A549 treated with CORT108297 at 1 μM for 4 hours (cell line): ENCODE results near the gene BLVRA. TPM values are rescaled to one million over a fixed set of nuclear protein-coding genes. Genes with fewer than 3 reads are reported as not detected.

ENCODE experiments used
- total RNA-seq: library from RNA; stranded (reverse); fragments of 200-300 nt; extraction: Qiagen RNA extraction; gene quantifications from 5 replicates; pipeline ENCODE4 v1.2.3, GENCODE V29; 2022

The BLVRA gene
- total RNA-seq, result 67.3 to 79.6 TPM (median 71.9 TPM) in 5 replicates

GRCh38 chr7:43758029-43758821 is at the start of gene BLVRA:
BLVRA (plus strand) TSS chr7:43758680; CDS start chr7:43771159, 12,479 bp downstream.

GRCh38 chr7:43729214-43729923 is 29.1 kb upstream of the BLVRA start, which contains the start of gene COA1:
COA1 (minus strand) TSS chr7:43729523; CDS start chr7:43648614, 80,909 bp downstream.

Other genes starting within 250 kb of the BLVRA start
- 30.4 to 36.4 TPM (median 32.2 TPM) in 5 replicates for gene STK17A, start 175.6 kb upstream of the BLVRA start, total RNA-seq
- gene COA1, start 29.2 kb upstream of the BLVRA start, total RNA-seq, result 87.3 to 91.7 TPM (median 88.9 TPM) in 5 replicates
- gene MRPS24, start 110.8 kb downstream of the BLVRA start, total RNA-seq, result 239 to 271 TPM (median 265 TPM) in 5 replicates
- gene URGCP, start 147.9 kb downstream of the BLVRA start, total RNA-seq, result 25.5 to 29.3 TPM (median 28.3 TPM) in 5 replicates
- 7.1 to 11.7 TPM (median 10.1 TPM) in 5 replicates for gene UBE2D4, start 167.8 kb downstream of the BLVRA start, total RNA-seq
- not detected in 5 replicates for gene SPDYE1, start 239.2 kb downstream of the BLVRA start, total RNA-seq